WI38 (cell line): ENCODE results near the gene TRIO.

Source experiments
- H3K4me3 ChIP-seq: 2 replicates; pipeline ENCODE4 v1.5.1; 2011; ENCODE audit warnings: low read depth, mild to moderate bottlenecking, control low read depth, low read length
- TF ChIP-seq, protein P1 (sequence below): IDR thresholded peaks from 2 replicates; pipeline ENCODE4 v1.5.1; 2012; ENCODE audit warnings: low read depth, mild to moderate bottlenecking, control low read depth, low read length

TRIO gene

GRCh38 chr5:14148483-14148882 is 5.3 kb downstream of the TRIO start:
- TF ChIP-seq, protein P1, sequence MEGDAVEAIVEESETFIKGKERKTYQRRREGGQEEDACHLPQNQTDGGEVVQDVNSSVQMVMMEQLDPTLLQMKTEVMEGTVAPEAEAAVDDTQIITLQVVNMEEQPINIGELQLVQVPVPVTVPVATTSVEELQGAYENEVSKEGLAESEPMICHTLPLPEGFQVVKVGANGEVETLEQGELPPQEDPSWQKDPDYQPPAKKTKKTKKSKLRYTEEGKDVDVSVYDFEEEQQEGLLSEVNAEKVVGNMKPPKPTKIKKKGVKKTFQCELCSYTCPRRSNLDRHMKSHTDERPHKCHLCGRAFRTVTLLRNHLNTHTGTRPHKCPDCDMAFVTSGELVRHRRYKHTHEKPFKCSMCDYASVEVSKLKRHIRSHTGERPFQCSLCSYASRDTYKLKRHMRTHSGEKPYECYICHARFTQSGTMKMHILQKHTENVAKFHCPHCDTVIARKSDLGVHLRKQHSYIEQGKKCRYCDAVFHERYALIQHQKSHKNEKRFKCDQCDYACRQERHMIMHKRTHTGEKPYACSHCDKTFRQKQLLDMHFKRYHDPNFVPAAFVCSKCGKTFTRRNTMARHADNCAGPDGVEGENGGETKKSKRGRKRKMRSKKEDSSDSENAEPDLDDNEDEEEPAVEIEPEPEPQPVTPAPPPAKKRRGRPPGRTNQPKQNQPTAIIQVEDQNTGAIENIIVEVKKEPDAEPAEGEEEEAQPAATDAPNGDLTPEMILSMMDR: no peak
- H3K4me3 ChIP-seq: peak overlapping the region; percentile 96

- TF ChIP-seq, protein P1: no peak
- peak overlapping the region; percentile 96 for H3K4me3 ChIP-seq
These were observed 5.9 kb downstream of the TRIO start for GRCh38 chr5:14148890-14149671.

GRCh38 chr5:14149672-14150274 is 6.6 kb downstream of the TRIO start:
- TF ChIP-seq, protein P1: no peak
- peak overlapping the region; percentile 96 for H3K4me3 ChIP-seq

- H3K4me3 ChIP-seq: no peak overlapping the region
- TF ChIP-seq, protein P1: no peak
These were observed 8.3 kb downstream of the TRIO start for GRCh38 chr5:14151416-14151815.

DNA sequence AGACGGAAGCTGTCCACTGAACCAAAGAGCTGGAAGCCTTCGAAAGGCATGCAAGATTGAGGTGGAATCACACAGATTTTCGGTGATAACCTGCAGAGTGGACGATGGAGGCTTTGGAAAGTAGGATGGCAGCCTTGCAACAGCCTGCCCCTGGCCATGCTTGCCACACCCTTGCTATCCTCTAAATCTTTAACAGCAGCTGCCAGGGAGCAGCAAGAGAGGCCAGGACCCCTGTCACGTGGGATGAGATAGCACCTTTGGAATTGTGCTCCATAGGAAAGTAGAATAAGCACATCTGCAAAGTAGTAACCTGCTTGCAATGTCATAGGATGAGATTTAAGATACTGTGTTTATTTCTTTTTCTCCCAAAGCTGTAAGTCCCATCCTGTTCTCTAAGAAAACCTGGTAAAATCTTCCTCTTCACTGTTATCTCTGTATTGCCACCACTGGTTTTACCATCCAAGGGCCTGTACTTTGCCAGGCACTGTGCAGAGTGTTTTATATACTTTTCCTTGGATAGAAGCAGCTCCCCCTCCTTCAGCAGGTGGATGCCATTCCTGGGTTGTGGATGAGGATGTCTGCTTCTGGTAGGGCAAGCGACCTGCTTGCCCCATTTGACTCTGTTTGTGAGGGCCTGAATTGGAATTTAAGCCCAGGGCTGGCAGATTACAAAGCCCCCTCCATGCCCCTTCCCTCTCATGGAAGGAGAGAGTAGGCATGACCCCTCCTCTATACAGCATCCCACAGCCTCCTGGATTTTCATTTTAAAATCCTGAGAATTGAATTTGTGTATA is 10.1 kb downstream of the TRIO start:
- TF ChIP-seq, protein P1: no peak
- peak overlapping the region; percentile 46 for H3K4me3 ChIP-seq

- H3K4me3 ChIP-seq: peak overlapping the region; percentile 46
These were observed 11.0 kb downstream of the TRIO start for GRCh38 chr5:14153932-14154731.

More at GRCh38 chr5:14153932-14154731, 11.0 kb downstream of the TRIO start:
- TF ChIP-seq, protein P1: no peak
